Measurements from ENCODE around the gene USP32. TPM values are rescaled to one million over a fixed set of nuclear protein-coding genes. Genes with fewer than 3 reads are reported as not detected.

USP32 gene
- total RNA-seq, 1 experiment from 2014 or later, result 32.3 TPM

DNA sequence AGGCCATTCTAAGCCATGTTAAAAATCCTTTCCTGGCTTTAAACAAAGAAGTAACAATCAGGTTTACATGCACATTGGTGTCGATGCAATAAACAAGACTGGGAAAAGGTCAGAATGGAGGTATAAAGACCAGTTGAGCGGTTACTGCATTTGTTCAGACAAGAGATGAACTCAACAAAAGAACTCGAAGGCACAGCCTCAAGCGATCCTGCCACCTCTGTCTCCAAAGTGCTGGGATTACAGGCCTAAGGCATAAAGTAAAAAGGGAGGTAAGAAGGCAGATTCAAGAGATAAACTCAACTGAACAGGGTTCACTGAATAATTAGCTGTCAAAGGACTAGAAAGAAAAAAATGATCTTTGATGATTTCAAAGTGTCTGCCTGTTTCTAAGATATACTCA is 39.4 kb downstream of the USP32 start:
- Histone ChIP-seq H3K36me3 (ENCODE audit: low read depth) (no peaks in the 10 kb centered on the region), H2AFZ (no peak overlapping the region), H3K9me3 (ENCODE audit: insufficient read depth, low read depth) (no peaks in the 10 kb centered on the region), H3K4me2 (no peak overlapping the region), H3K4me3 (no peak overlapping the region), H3K27me3 (ENCODE audit: insufficient read depth, low read depth) (no peaks in the 10 kb centered on the region), H3K79me2 (ENCODE audit: low read depth) (peaks cover 27% of the 10 kb centered on the region; the same call in 1 of the 2 replicates), H3F3A (ENCODE audit: insufficient read depth, low read depth) (peaks cover 16% of the 10 kb centered on the region; the same call in 1 of the 2 replicates), H3K27ac (no peak overlapping the region), H3K9me2 (ENCODE audit: insufficient read depth) (no peaks in the 10 kb centered on the region), H4K20me1 (ENCODE audit: insufficient read depth) (peaks cover 4% of the 10 kb centered on the region; the same call in 1 of the 2 replicates), H3K4me1 (replicated peaks; ENCODE audit: insufficient read depth) (peaks cover 24% of the 10 kb centered on the region)
- no peak for TF ChIP-seq EZH2 (IDR thresholded peaks at IDR 0.05; ENCODE audit: low read depth)
- TF ChIP-seq, protein P1, sequence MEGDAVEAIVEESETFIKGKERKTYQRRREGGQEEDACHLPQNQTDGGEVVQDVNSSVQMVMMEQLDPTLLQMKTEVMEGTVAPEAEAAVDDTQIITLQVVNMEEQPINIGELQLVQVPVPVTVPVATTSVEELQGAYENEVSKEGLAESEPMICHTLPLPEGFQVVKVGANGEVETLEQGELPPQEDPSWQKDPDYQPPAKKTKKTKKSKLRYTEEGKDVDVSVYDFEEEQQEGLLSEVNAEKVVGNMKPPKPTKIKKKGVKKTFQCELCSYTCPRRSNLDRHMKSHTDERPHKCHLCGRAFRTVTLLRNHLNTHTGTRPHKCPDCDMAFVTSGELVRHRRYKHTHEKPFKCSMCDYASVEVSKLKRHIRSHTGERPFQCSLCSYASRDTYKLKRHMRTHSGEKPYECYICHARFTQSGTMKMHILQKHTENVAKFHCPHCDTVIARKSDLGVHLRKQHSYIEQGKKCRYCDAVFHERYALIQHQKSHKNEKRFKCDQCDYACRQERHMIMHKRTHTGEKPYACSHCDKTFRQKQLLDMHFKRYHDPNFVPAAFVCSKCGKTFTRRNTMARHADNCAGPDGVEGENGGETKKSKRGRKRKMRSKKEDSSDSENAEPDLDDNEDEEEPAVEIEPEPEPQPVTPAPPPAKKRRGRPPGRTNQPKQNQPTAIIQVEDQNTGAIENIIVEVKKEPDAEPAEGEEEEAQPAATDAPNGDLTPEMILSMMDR (conservative IDR thresholded peaks at IDR 0.05), result no peak
- ChIA-PET CTCF (no interaction called here), POLR2A (ENCODE audit: unreplicated experiment) (no interaction called here)
- intact Hi-C loops (cut with micrococcal nuclease; ENCODE audit: unreplicated experiment), result no loop called here
- no peak for DNase-seq
- BruUV-seq (replicated peaks), result no TSS peak

- Histone ChIP-seq H2AFZ (no peak overlapping the region), H4K20me1 (ENCODE audit: insufficient read depth) (peaks cover 4% of the 10 kb centered on the region; the same call in 1 of the 2 replicates), H3K27ac (no peak overlapping the region), H3K4me1 (replicated peaks; ENCODE audit: insufficient read depth) (peaks cover 19% of the 10 kb centered on the region), H3F3A (ENCODE audit: insufficient read depth, low read depth) (peaks cover 16% of the 10 kb centered on the region; the same call in 1 of the 2 replicates), H3K9me3 (ENCODE audit: insufficient read depth, low read depth) (no peaks in the 10 kb centered on the region), H3K4me3 (no peak overlapping the region), H3K27me3 (ENCODE audit: insufficient read depth, low read depth) (no peaks in the 10 kb centered on the region), H3K4me2 (no peak overlapping the region), H3K9me2 (ENCODE audit: insufficient read depth) (no peaks in the 10 kb centered on the region), H3K36me3 (ENCODE audit: low read depth) (no peaks in the 10 kb centered on the region), H3K79me2 (ENCODE audit: low read depth) (peaks cover 26% of the 10 kb centered on the region; the same call in 1 of the 2 replicates)
- ChIA-PET POLR2A (ENCODE audit: unreplicated experiment) (no interaction called here), CTCF (no interaction called here)
- intact Hi-C loops (cut with micrococcal nuclease; ENCODE audit: unreplicated experiment), result no loop called here
- no TSS peak for BruUV-seq (replicated peaks)
- no peak for DNase-seq
- TF ChIP-seq EZH2 (IDR thresholded peaks at IDR 0.05; ENCODE audit: low read depth), result no peak
- TF ChIP-seq, protein P1 (conservative IDR thresholded peaks at IDR 0.05), result no peak
Observed at GRCh38 chr17:60352071-60352470, 39.9 kb downstream of the USP32 start.

DNA sequence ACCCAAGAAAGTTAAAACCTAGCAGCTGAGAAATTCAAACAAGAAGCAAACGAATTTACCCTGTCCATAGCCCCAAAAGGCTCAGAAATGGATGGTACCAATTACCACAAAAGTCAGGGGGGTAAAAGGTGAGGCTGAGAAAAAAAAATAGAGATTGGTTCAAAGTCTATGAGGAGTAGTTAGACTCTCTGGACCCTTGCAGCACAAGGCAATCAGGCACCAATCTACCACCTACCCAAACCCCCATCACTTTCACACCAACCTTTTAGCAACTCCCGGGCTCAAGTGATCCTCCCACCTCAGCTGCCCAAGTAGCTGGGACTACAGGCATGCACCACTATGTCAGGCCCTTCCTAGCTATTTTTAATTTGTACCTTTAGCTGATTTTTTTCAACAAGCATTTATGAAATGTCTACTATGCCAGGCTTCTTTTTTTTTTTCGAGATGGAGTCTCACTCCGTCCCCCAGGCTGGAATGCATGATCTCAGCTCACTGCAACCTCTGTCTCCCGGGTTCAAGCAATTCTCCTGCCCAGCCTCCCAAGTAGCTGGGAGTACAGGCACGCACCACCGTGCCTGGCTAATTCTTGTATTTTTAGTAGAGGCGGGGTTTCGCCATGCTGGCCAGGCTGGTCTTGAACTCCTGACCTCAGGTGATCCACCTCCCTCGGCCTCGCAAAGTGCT is 40.8 kb downstream of the USP32 start:
- H3K79me2 ChIP-seq (ENCODE audit: low read depth), result peaks cover 17% of the 10 kb centered on the region; the same call in 1 of the 2 replicates

More for the DNA sequence above, 40.8 kb downstream of the USP32 start:
- DNase-seq, result no peak
- H3F3A ChIP-seq (ENCODE audit: insufficient read depth, low read depth), result peaks cover 16% of the 10 kb centered on the region; the same call in 1 of the 2 replicates
- TF ChIP-seq, protein P1 (conservative IDR thresholded peaks at IDR 0.05), result no peak
- TF ChIP-seq EZH2 (IDR thresholded peaks at IDR 0.05; ENCODE audit: low read depth), result no peak
- intact Hi-C loops (cut with micrococcal nuclease; ENCODE audit: unreplicated experiment), result no loop called here
- no peak overlapping the region for H3K4me3 ChIP-seq
- H3K4me2 ChIP-seq, result no peak overlapping the region
- no peaks in the 10 kb centered on the region for H3K36me3 ChIP-seq (ENCODE audit: low read depth)
- no peak overlapping the region for H3K27ac ChIP-seq
- no peak overlapping the region for H2AFZ ChIP-seq
- H3K9me2 ChIP-seq (ENCODE audit: insufficient read depth), result no peaks in the 10 kb centered on the region
- ChIA-PET POLR2A (ENCODE audit: unreplicated experiment) (no interaction called here), CTCF (no interaction called here)
- peaks cover 10% of the 10 kb centered on the region; the same call in 1 of the 2 replicates for H4K20me1 ChIP-seq (ENCODE audit: insufficient read depth)
- no TSS peak for BruUV-seq (replicated peaks)
- H3K9me3 ChIP-seq (ENCODE audit: insufficient read depth, low read depth), result no peaks in the 10 kb centered on the region
- H3K27me3 ChIP-seq (ENCODE audit: insufficient read depth, low read depth), result no peaks in the 10 kb centered on the region
- H3K4me1 ChIP-seq (replicated peaks; ENCODE audit: insufficient read depth), result peaks cover 11% of the 10 kb centered on the region
